Mesenchymal stem cell (in vitro differentiated cells and primary cell): Measurements from ENCODE around the gene MAVS.

Source experiments
- DNase-seq: peaks from one replicate; pipeline ENCODE4 v3.0.0-alpha.2; 2013
- H2AFZ ChIP-seq: one replicate; pipeline ENCODE4 v1.6.1; 2013; ENCODE audit warnings: low read depth, mild to moderate bottlenecking, control low read depth, inconsistent platforms, low read length, moderate library complexity
- H2AK5ac ChIP-seq: 2 replicates; pipeline ENCODE4 v1.6.1; 2013; ENCODE audit warnings: low read length, moderate library complexity, mild to moderate bottlenecking, inconsistent platforms; ENCODE audit not compliant: severe bottlenecking
- H2BK120ac ChIP-seq: one replicate; pipeline ENCODE4 v1.6.1; 2013; ENCODE audit warnings: low read depth, mild to moderate bottlenecking, inconsistent platforms, low read length, moderate library complexity
- H2BK12ac ChIP-seq, 2 experiments: one replicate each; pipeline ENCODE4 v1.6.1; 2013; ENCODE audit warnings: inconsistent platforms in 2 of 2, low read length in 2 of 2, mild to moderate bottlenecking in 2 of 2, moderate library complexity in 2 of 2, control low read depth in 1 of 2
- H2BK15ac ChIP-seq: one replicate; pipeline ENCODE4 v1.6.1; 2013; ENCODE audit warnings: mild to moderate bottlenecking, low read depth, inconsistent platforms; ENCODE audit not compliant: poor library complexity, severe bottlenecking
- H2BK5ac ChIP-seq: 2 replicates; pipeline ENCODE4 v1.6.1; 2013; ENCODE audit warnings: low read depth, mild to moderate bottlenecking, low read length, control low read depth, inconsistent platforms; ENCODE audit not compliant: poor library complexity, severe bottlenecking
- H3K14ac ChIP-seq, 2 experiments: one replicate each; pipeline ENCODE4 v1.6.1; 2013; ENCODE audit warnings: inconsistent platforms in 2 of 2, low read length in 2 of 2, control low read depth in 1 of 2, mild to moderate bottlenecking in 1 of 2, moderate library complexity in 1 of 2
- H3K18ac ChIP-seq, 2 experiments: one replicate each; pipeline ENCODE4 v1.6.1; 2013; ENCODE audit warnings: inconsistent platforms in 2 of 2, low read length in 2 of 2, control low read depth in 1 of 2, low read depth in 1 of 2, mild to moderate bottlenecking in 1 of 2
- H3K23ac ChIP-seq, 2 experiments: one replicate each; pipeline ENCODE4 v1.6.1; 2013; ENCODE audit warnings: inconsistent platforms in 2 of 2, low read length in 2 of 2, mild to moderate bottlenecking in 2 of 2, moderate library complexity in 2 of 2, control low read depth in 1 of 2
- H3K27ac ChIP-seq: 2 replicates; pipeline ENCODE4 v1.5.1; 2013; ENCODE audit warnings: mild to moderate bottlenecking, moderate library complexity, low read length, control low read depth, inconsistent platforms; ENCODE audit not compliant: poor library complexity, severe bottlenecking
- H3K27me3 ChIP-seq, 2 experiments: 2 replicates each; pipeline versions ENCODE4 v1.6.1 to v1.7.0; 2013; ENCODE audit warnings: low read length in 2 of 2, mild to moderate bottlenecking in 2 of 2, moderate library complexity in 2 of 2, control low read depth in 1 of 2, inconsistent platforms in 1 of 2; ENCODE audit not compliant: control insufficient read depth in 1 of 2, insufficient read depth in 1 of 2
- H3K36me3 ChIP-seq, 2 experiments: 2 replicates each; pipeline versions ENCODE4 v1.6.1 to v1.7.0; 2013; ENCODE audit warnings: low read length in 2 of 2, control low read depth in 1 of 2, inconsistent platforms in 1 of 2, low read depth in 1 of 2, mild to moderate bottlenecking in 1 of 2; ENCODE audit not compliant: insufficient read depth in 2 of 2, control insufficient read depth in 1 of 2
- H3K4ac ChIP-seq, 2 experiments: one replicate each; pipeline ENCODE4 v1.6.1; 2013; ENCODE audit warnings: inconsistent platforms in 2 of 2, low read length in 2 of 2, mild to moderate bottlenecking in 2 of 2, moderate library complexity in 2 of 2, control low read depth in 1 of 2, low read depth in 1 of 2
- H3K4me1 ChIP-seq: 2 replicates; pipeline ENCODE4 v1.6.1; 2013; ENCODE audit warnings: low read depth, low read length, control low read depth; ENCODE audit not compliant: control insufficient read depth, insufficient read depth
- H3K4me2 ChIP-seq: 2 replicates; pipeline ENCODE4 v1.6.1; 2013; ENCODE audit warnings: low read length, mild to moderate bottlenecking, inconsistent platforms; ENCODE audit not compliant: poor library complexity, severe bottlenecking
- H3K4me3 ChIP-seq, 2 experiments: 2 replicates each; pipeline versions ENCODE4 v1.5.1 to v1.7.0; 2013; ENCODE audit warnings: low read length in 2 of 2, mild to moderate bottlenecking in 2 of 2, control low read depth in 1 of 2, low read depth in 1 of 2; ENCODE audit not compliant: insufficient read depth in 1 of 2
- H3K79me1 ChIP-seq: replicated peaks from 2 replicates; pipeline ENCODE4 v1.6.1; 2013; ENCODE audit warnings: mild to moderate bottlenecking, control low read depth, low read length, inconsistent platforms; ENCODE audit not compliant: poor library complexity, severe bottlenecking
- H3K9ac ChIP-seq: 2 replicates; pipeline ENCODE4 v1.7.0; 2013; ENCODE audit warnings: mild to moderate bottlenecking, low read length, moderate library complexity
- H3K9me3 ChIP-seq: 2 replicates; pipeline ENCODE4 v1.7.0; 2013; ENCODE audit warnings: mild to moderate bottlenecking, low read length; ENCODE audit not compliant: control insufficient read depth
- H4K8ac ChIP-seq: one replicate; pipeline ENCODE4 v1.6.1; 2013; ENCODE audit warnings: inconsistent platforms, mild to moderate bottlenecking, low read length, moderate library complexity
- H4K91ac ChIP-seq: one replicate; pipeline ENCODE4 v1.6.1; 2013; ENCODE audit warnings: mild to moderate bottlenecking, low read length, inconsistent platforms
- WGBS: methylation state at CpG from one replicate; pipeline ENCODE4 v1.1.7; 2013; ENCODE audit warnings: mixed read lengths; 5-methylcytosine and 5-hydroxymethylcytosine counted together

Gene MAVS

GRCh38 chr20:3801846-3802245 lies 44.8 kb upstream of the MAVS start:
- Histone ChIP-seq H3K36me3 (peaks cover 69 to 89% of the 10 kb centered on the region in 2 experiments), H3K18ac (no peak overlapping the region), H3K9me3 (no peaks in the 10 kb centered on the region), H3K4me3 (no peak overlapping the region), H3K27me3 (no peaks in the 10 kb centered on the region), H4K8ac (no peak overlapping the region), H3K4me2 (no peak overlapping the region), H2AFZ (no peak overlapping the region), H2BK120ac (no peak overlapping the region), H2BK12ac (no peak overlapping the region), H3K79me1 (peaks cover 26% of the 10 kb centered on the region), H3K23ac (no peak overlapping the region), H2BK15ac (no peak overlapping the region), H2BK5ac (no peak overlapping the region), H3K9ac (no peak overlapping the region), H3K27ac (no peak overlapping the region), H2AK5ac (no peak overlapping the region), H3K4ac (no peak overlapping the region), H3K14ac (no peak overlapping the region), H4K91ac (peak overlapping the region; percentile 2), H3K4me1 (peaks cover 35% of the 10 kb centered on the region)
- WGBS: 98% methylated on average over 13 of the region's 13 CpGs
- no peak for DNase-seq

DNA sequence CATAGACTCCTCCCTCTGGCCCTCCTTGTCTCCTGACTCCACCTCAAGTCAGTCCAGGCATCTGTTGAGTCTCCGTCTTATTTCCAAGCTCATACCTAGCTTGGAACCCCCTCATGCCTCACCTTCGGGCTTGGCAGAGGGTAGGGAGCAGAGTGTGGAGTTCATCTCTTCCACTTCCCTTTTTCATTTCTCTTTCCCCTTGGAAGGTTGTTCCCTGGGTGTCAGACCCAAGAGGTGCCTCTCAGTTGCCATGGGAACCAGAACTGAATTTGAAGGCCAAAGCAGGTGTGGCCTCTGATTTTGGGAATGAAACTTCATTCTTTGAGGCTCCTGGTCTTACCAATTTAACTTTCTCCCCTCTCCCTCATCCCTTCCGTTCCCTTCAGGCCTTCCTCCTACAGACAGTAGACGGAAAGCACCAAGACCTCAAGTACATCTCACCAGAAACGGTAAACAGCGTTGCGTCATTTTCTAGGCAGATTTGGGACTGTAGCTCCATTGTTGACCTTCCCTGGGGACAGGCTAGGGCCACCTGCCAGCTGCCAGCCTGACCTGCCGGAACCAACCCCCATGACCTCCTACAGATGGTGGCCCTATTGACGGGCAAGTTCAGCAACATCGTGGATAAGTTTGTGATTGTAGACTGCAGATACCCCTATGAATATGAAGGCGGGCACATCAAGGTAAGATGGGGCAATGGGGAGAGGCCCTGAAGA lies 44.0 kb upstream of the MAVS start:
- Histone ChIP-seq H3K9me3 (no peaks in the 10 kb centered on the region), H2BK12ac (no peak overlapping the region), H3K27ac (no peak overlapping the region), H2AFZ (no peak overlapping the region), H3K9ac (no peak overlapping the region), H3K4me2 (no peak overlapping the region), H4K91ac (peak overlapping the region; percentile 35), H3K23ac (no peak overlapping the region), H3K79me1 (peaks cover 18% of the 10 kb centered on the region), H3K4ac (no peak overlapping the region), H4K8ac (no peak overlapping the region), H3K36me3 (peaks cover 63 to 85% of the 10 kb centered on the region in 2 experiments), H2BK5ac (no peak overlapping the region), H3K4me3 (no peak overlapping the region), H2BK15ac (peak overlapping the region; percentile 37), H3K14ac (no peak overlapping the region), H2BK120ac (peak overlapping the region; percentile 45), H3K4me1 (peaks cover 34% of the 10 kb centered on the region), H3K18ac (no peak overlapping the region), H3K27me3 (no peaks in the 10 kb centered on the region), H2AK5ac (no peak overlapping the region)
- WGBS: 98% methylated on average over 11 of the region's 11 CpGs
- DNase-seq: no peak

DNA sequence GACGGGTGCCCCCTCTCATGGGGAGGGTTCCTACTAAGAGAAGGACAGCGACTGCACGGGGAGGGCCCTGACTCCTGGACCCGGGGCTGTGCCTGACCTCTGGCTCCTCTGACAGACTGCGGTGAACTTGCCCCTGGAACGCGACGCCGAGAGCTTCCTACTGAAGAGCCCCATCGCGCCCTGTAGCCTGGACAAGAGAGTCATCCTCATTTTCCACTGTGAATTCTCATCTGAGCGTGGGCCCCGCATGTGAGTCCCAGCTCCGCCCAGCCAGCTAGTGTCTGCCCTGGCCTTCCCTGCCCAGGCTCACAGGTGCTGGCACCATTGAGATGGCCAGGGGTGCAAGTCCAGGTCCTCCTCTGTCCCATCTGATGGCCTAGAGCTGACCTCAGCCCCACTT lies 43.3 kb upstream of the MAVS start:
- no peak overlapping the region for H3K4ac ChIP-seq
- no peak overlapping the region for H3K14ac ChIP-seq
- H3K4me3 ChIP-seq: no peak overlapping the region
- no peak overlapping the region for H2BK120ac ChIP-seq
- H2BK12ac ChIP-seq: no peak overlapping the region
- H3K27ac ChIP-seq: no peak overlapping the region
- WGBS: 92% methylated on average over 14 of the region's 14 CpGs
- peak overlapping the region in 1 of 2 experiments; percentile 21 for H3K18ac ChIP-seq
- H4K91ac ChIP-seq: peak overlapping the region; percentile 35
- H3K27me3 ChIP-seq: no peaks in the 10 kb centered on the region
- peaks cover 37% of the 10 kb centered on the region for H3K4me1 ChIP-seq
- H3K36me3 ChIP-seq: peaks cover 62 to 79% of the 10 kb centered on the region in 2 experiments
- H3K23ac ChIP-seq: no peak overlapping the region
- DNase-seq: no peak
- peaks cover 15% of the 10 kb centered on the region for H3K79me1 ChIP-seq
- no peaks in the 10 kb centered on the region for H3K9me3 ChIP-seq
- peak overlapping the region; percentile 37 for H2BK15ac ChIP-seq
- H4K8ac ChIP-seq: no peak overlapping the region
- no peak overlapping the region for H2AK5ac ChIP-seq
- H3K4me2 ChIP-seq: no peak overlapping the region
- H3K9ac ChIP-seq: peak overlapping the region; percentile 1
- H2BK5ac ChIP-seq: no peak overlapping the region
- H2AFZ ChIP-seq: no peak overlapping the region

DNA sequence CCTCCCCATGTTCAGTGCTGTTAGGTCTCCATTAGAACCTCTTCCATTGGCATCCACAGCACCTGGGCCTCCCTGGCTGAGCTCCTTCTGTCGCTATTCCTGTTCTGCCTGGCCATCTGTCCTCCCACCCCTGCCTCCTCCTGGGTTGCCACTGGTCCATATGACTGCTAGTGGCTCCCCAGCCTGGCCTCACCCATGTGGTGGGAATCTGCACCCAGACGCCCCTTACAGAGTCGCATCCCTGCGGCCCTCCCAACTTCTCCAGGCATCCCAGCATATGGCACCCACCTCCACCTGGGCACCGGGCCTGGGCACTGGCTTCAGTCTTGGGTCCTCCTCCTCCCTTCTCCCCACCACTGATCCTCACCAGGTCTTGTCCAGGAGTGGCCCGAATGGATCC lies 42.8 kb upstream of the MAVS start:
- H3K4ac ChIP-seq: no peak overlapping the region
- DNase-seq: no peak
- H3K4me3 ChIP-seq: no peak overlapping the region
- peaks cover 57 to 74% of the 10 kb centered on the region in 2 experiments for H3K36me3 ChIP-seq
- no peak overlapping the region for H2AFZ ChIP-seq
- H2BK5ac ChIP-seq: no peak overlapping the region
- peaks cover 11% of the 10 kb centered on the region for H3K79me1 ChIP-seq
- peak overlapping the region in 1 of 2 experiments; percentile 40 for H3K18ac ChIP-seq
- no peak overlapping the region for H3K4me2 ChIP-seq
- no peaks in the 10 kb centered on the region for H3K27me3 ChIP-seq
- peak overlapping the region; percentile 43 for H4K8ac ChIP-seq
- no peaks in the 10 kb centered on the region for H3K9me3 ChIP-seq
- H3K23ac ChIP-seq: peak overlapping the region in 1 of 2 experiments; percentile 47
- H3K4me1 ChIP-seq: peaks cover 34% of the 10 kb centered on the region
- no peak overlapping the region for H3K27ac ChIP-seq
- WGBS: 81% methylated on average over 6 of the region's 6 CpGs
- H3K9ac ChIP-seq: peak overlapping the region; percentile 1
- peak overlapping the region; percentile 3 for H2BK15ac ChIP-seq
- no peak overlapping the region for H2BK120ac ChIP-seq
- H3K14ac ChIP-seq: no peak overlapping the region
- peak overlapping the region; percentile 4 for H4K91ac ChIP-seq
- H2AK5ac ChIP-seq: no peak overlapping the region
- peak overlapping the region in 1 of 2 experiments; percentile 76 for H2BK12ac ChIP-seq
